Right atrium auricular region (tissue), 2 donors: Measurements from ENCODE around the gene PIGR. TPM values are rescaled to one million over a fixed set of nuclear protein-coding genes. Genes with fewer than 3 reads are reported as not detected.

Source experiments
- DNase-seq: peaks from one replicate; pipeline ENCODE4 v3.0.0-alpha.2; 2019; ENCODE audit warnings: low spot score
- H3K27ac ChIP-seq, 2 donors: fragments of 200-600 bp; sonication (generic); 1 replicate in 1 of 2; 2 replicates in 1 of 2; pipeline ENCODE4 v1.5.1; 2016 to 2019
- H3K27me3 ChIP-seq, 2 donors: fragments of 200-600 bp; sonication (generic); one replicate each; pipeline versions ENCODE4 v1.5.1 to v1.6.0; 2017 to 2019
- H3K36me3 ChIP-seq: fragments of 200-600 bp; sonication (generic); one replicate; pipeline ENCODE4 v1.5.1; 2016
- H3K4me1 ChIP-seq, 2 donors: fragments of 200-600 bp; sonication (generic); one replicate each; pipeline versions ENCODE4 v1.5.1 to v1.6.0; 2017 to 2019
- H3K4me3 ChIP-seq, 2 donors: fragments of 200-600 bp; sonication (generic); 1 replicate in 1 of 2; 2 replicates in 1 of 2; pipeline ENCODE4 v1.5.1; 2017 to 2019; ENCODE audit warnings: mild to moderate bottlenecking in 1 of 2, moderate library complexity in 1 of 2
- H3K9me3 ChIP-seq, 2 donors: fragments of 200-600 bp; sonication (generic); one replicate each; pipeline ENCODE4 v1.5.1; 2019
- total RNA-seq, 2 donors: library from RNA; depleted of rRNA; stranded (reverse); fragments of >200 nt; gene quantifications; one replicate each; pipeline ENCODE4 v1.1.0, GENCODE V29; 2016
- TF ChIP-seq, protein P1 (sequence below), 2 donors: fragments of 200-600 bp; sonication (generic); IDR thresholded peaks; one replicate each; pipeline ENCODE4 v1.5.1; 2019; ENCODE audit warnings: antibody characterized with exemption in 2 of 2

The PIGR gene
- total RNA-seq, 2 donors from 2014 or later: not detected

DNA sequence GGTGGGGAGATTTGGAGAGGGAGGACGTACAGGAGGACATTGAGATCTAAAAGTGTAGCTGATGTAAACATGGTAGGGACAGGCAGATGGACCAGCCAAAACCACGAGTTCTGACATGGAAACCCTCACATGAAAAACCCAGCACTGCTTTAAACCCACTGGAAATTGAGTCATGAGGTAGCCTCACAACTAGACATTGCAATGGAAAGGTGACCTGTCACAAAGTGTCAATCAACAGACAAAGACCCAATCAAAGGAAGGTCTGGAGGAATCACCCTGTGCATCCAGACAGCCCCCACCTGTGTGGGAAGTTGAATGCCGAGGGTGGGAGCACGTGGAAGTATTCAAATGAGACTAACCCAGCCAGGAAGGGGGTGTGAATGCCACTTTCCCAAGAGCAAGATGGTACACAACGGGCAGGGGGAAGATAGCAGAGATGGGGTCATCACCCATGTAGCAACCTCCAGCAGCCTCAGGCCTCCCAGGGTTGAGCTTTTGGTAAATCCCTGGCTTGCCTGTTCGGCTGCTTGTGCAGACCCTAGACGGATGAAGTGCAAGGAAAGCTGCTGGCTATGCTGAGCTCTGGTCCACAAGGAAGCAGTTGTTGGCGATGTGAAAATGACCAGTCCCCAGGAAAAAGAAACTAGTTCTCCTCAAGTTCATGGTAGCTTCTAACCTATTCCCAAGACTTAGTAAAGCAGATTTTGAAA lies 30.1 kb downstream of the PIGR start:
- no peaks in the 10 kb centered on the region for H3K27me3 ChIP-seq
- TF ChIP-seq, protein P1, sequence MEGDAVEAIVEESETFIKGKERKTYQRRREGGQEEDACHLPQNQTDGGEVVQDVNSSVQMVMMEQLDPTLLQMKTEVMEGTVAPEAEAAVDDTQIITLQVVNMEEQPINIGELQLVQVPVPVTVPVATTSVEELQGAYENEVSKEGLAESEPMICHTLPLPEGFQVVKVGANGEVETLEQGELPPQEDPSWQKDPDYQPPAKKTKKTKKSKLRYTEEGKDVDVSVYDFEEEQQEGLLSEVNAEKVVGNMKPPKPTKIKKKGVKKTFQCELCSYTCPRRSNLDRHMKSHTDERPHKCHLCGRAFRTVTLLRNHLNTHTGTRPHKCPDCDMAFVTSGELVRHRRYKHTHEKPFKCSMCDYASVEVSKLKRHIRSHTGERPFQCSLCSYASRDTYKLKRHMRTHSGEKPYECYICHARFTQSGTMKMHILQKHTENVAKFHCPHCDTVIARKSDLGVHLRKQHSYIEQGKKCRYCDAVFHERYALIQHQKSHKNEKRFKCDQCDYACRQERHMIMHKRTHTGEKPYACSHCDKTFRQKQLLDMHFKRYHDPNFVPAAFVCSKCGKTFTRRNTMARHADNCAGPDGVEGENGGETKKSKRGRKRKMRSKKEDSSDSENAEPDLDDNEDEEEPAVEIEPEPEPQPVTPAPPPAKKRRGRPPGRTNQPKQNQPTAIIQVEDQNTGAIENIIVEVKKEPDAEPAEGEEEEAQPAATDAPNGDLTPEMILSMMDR (IDR thresholded peaks at IDR 0.05): no peak

DNA sequence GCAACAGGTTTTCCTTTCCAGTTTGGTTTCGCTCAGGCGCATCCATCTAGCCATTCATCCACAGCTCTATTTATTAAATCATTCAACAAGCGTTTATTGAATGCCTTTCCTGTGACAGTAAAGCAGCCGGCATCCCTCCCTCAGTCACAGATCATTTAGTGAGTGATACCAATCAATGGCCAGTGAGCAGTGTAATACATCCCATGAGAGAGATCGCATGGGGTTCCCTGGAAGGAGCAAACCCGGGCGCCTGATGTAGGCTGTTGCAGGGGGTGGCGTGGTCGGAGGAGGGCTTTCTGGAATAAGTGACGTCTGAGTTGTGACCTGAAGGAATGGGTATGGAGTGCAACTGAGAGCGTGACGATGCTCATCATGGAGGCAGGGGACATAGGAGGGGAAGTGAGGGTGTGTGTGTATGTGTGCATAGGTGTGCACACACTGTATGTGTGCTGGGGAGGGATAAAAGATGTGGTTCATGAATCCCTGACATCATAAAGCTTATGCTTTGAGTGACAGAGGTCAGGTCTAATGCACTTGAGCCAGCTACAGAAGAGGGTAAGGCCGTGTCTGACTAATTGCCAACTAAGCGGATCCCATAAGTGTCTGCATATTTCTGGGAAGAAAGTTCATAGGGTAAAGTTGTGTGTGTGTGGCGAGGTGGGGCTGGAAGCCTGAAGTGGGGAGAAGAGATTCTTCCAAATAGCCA lies 31.1 kb downstream of the PIGR start:
- Histone ChIP-seq H3K4me3 (no peak overlapping the region), H3K27ac (no peak overlapping the region), H3K27me3 (no peaks in the 10 kb centered on the region), H3K4me1 (peaks cover 0 to under 1% of the 10 kb centered on the region in 2 donors), H3K9me3 (no peaks in the 10 kb centered on the region), H3K36me3 (no peaks in the 10 kb centered on the region)
- DNase-seq: no peak
- TF ChIP-seq, protein P1 (IDR thresholded peaks at IDR 0.05): no peak

More for the DNA sequence above, 30.1 kb downstream of the PIGR start:
- no peak overlapping the region for H3K27ac ChIP-seq
- DNase-seq: no peak
- no peaks in the 10 kb centered on the region for H3K36me3 ChIP-seq
- no peak overlapping the region for H3K4me3 ChIP-seq
- H3K9me3 ChIP-seq: no peaks in the 10 kb centered on the region
- H3K4me1 ChIP-seq: no peaks in the 10 kb centered on the region

DNA sequence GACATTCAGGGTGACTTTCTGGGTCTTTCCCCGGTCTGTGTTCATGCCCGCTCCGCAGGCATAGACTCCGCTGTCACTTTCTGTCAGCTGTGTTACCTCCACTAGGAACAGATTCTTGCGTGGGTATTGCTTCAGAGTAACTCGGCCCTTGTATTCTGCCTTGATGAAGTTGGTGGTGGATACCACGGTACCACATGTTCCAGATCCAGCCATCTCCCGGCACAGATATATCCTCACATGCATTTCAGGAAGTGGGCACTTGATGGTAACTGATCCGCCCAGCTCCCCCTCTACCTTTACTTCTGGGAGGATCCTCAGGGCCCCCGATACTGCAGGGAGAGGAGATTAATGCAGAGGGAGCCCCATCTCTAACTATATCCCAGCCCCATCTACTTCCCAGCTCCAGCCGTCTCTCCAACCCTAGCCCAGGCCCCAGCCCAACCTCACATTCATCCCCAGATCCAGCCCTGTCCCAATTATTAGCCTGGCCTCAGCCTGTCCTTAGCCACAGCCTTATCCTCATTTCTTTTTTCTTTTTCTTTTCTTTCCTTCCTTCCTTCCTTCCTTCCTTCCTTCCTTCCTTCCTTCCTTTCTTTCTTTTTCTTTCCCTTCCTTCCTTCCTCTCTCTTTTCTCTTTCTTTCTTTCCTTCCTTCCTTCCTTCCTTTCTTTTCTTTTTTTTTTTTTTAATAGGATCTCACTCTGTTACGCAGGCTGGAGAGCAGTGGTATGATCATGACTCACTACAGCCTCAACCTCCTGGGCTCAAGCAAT lies 32.3 kb downstream of the PIGR start:
- Histone ChIP-seq H3K27ac (no peak overlapping the region), H3K4me1 (peaks cover 0 to 12% of the 10 kb centered on the region in 2 donors), H3K4me3 (no peak overlapping the region), H3K27me3 (no peaks in the 10 kb centered on the region), H3K9me3 (no peaks in the 10 kb centered on the region), H3K36me3 (no peaks in the 10 kb centered on the region)
- DNase-seq: no peak
- TF ChIP-seq, protein P1 (IDR thresholded peaks at IDR 0.05): no peak

DNA sequence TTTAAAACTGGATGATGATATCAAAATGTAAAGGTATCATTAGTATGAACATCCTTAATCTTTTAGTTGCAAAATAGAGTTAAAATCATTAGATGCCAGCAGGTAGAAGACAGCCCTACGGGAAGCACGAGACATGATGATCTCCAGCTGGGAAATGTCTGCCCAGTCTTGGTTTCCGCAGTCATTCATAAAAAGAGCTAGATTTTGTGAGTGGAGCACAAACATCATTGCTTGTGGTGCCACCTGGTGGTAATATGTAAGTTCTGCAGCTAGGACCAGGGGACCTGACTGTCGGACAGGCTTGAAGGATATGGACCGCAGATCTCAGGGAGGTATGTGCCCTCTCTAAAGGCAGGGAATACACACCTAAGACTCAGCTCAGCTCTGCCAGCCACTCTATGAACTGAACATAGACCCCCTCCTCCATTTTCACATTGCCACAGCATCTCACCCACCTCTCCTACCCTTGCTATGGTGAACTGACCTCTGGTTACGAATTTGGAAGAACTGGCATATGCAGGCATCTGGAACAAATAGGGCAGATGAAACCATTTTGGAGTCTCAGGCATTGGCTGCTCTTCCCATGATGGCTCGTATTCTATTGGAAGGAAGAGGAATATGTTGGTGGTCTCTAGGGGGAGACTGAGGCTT lies 33.7 kb downstream of the PIGR start:
- Histone ChIP-seq H3K36me3 (no peaks in the 10 kb centered on the region), H3K27me3 (no peaks in the 10 kb centered on the region), H3K4me3 (no peak overlapping the region), H3K9me3 (no peaks in the 10 kb centered on the region), H3K4me1 (peaks cover 0 to 14% of the 10 kb centered on the region in 2 donors), H3K27ac (no peak overlapping the region)
- TF ChIP-seq, protein P1 (IDR thresholded peaks at IDR 0.05): peak; percentile 61 to 89
- DNase-seq: peak; percentile 82

DNA sequence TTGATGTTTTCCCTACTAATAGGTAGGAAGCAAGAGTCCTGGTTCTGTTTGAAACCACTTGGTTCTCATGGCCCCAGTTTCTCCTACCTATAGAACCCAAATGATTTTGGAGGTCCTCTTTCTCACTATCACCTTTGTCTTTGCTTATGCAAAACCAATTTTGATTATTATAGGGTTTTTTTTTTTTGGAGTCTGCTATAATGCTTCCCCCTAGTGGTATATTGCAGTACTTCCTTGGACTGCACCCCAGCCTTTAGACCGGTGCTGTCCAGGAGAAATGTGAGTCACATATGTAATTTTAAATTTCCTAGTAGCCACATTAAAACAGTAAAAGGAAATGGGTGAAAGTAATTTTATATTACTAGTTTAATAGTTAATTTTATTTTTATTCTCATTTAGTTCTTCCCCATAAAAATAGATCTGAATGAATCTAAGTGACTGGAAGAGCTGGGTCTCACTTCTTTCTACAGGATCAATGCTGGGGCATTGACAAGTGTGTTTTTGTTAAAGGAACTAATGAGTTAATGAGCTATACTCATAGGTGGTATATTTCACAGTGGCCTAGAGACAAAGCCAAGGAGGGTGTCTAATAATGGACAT lies 35.1 kb downstream of the PIGR start:
- no peaks in the 10 kb centered on the region for H3K27me3 ChIP-seq
- no peaks in the 10 kb centered on the region for H3K9me3 ChIP-seq
- H3K36me3 ChIP-seq: no peaks in the 10 kb centered on the region
- peaks cover 0 to 14% of the 10 kb centered on the region in 2 donors for H3K4me1 ChIP-seq
- no peak for DNase-seq
- H3K4me3 ChIP-seq: no peak overlapping the region
- TF ChIP-seq, protein P1 (IDR thresholded peaks at IDR 0.05): peak; percentile 79 to 91
- H3K27ac ChIP-seq: no peak overlapping the region
